A549 (cell line): ENCODE data around the gene BID. TPM values are rescaled to one million over a fixed set of nuclear protein-coding genes. Genes with fewer than 3 reads are reported as not detected.

Experiments
- ATAC-seq, 2 experiments: fragments of 200-7000 bp in 1 of 2; fragments of >200 bp in 1 of 2; cut with Nextera tagmentation in 1 of 2; cut with Tn5 transposase in 1 of 2; 3 replicates each; pipeline versions ENCODE4 v1.8.0 to v1.9.1; 2018 to 2020; ENCODE audit warnings: mild to moderate bottlenecking in 1 of 2, moderate library complexity in 1 of 2
- CTCF ChIA-PET: fragments of 300-600 bp; sonication (Branson Sonifier 250); formaldehyde crosslinking; extraction: SDS; loops from one replicate; lab custom pipeline; 2021; ENCODE audit warnings: antibody characterized with exemption, inconsistent platforms; lab: Yijun Ruan, JAX
- POLR2A ChIA-PET: fragments of 350-600 bp; formaldehyde crosslinking; extraction: SDS; loops from one replicate; lab custom pipeline; 2021; ENCODE audit warnings: antibody characterized with exemption, inconsistent platforms; lab: Yijun Ruan, JAX
- DNase-seq, 2 experiments: peaks; one replicate each; pipeline versions ENCODE4 v3.0.0 to v3.0.0-alpha.2; 2011 to 2016; ENCODE audit warnings: low read depth in 1 of 2, low spot score in 1 of 2
- FAIRE-seq: peaks from 2 replicates; lab custom pipeline; 2011; peaks lifted over from hg19 to GRCh38; lab: Jason Lieb, UNC
- H3K27ac ChIP-seq, 2 experiments: fragments of >200 bp; sonication (Bioruptor Twin); formaldehyde crosslinking; 3 replicates each; pipeline ENCODE4 v1.5.1; 2016 to 2017
- H3K4me1 ChIP-seq: fragments of >200 bp; sonication (Bioruptor Twin); formaldehyde crosslinking; 3 replicates; pipeline ENCODE4 v1.6.1; 2016
- H3K4me2 ChIP-seq: fragments of >200 bp; sonication (Bioruptor Twin); formaldehyde crosslinking; 3 replicates; pipeline ENCODE4 v1.6.1; 2016
- H3K4me3 ChIP-seq: fragments of >200 bp; sonication (Bioruptor Twin); formaldehyde crosslinking; 3 replicates; pipeline ENCODE4 v1.5.1; 2016
- H3K9me3 ChIP-seq: fragments of >200 bp; sonication (Bioruptor Twin); formaldehyde crosslinking; 3 replicates; pipeline ENCODE4 v1.6.1; 2016
- BHLHE40 ChIP-seq: IDR thresholded peaks from 2 replicates; pipeline ENCODE4 v1.6.1; 2012; ENCODE audit warnings: low read depth, low read length, inconsistent platforms
- CBX2 ChIP-seq: fragments of 200-600 bp; sonication (generic); IDR thresholded peaks from 2 replicates; pipeline ENCODE4 v1.6.1; 2016; ENCODE audit warnings: low read depth, mild to moderate bottlenecking, borderline replicate concordance
- ESRRA ChIP-seq: fragments of 150-350 bp; IDR thresholded peaks from 2 replicates; pipeline ENCODE4 v1.6.1; 2014; ENCODE audit warnings: mild to moderate bottlenecking, low read length, borderline replicate concordance
- FOSL2 ChIP-seq, 2 experiments: fragments of 450-650 bp in 1 of 2; fragments of >200 bp in 1 of 2; sonication (Bioruptor Twin) in 1 of 2; formaldehyde crosslinking; IDR thresholded peaks; 2 replicates each; pipeline versions ENCODE4 v1.5.0 to v1.6.1; 2016 to 2020; ENCODE audit warnings: mild to moderate bottlenecking in 1 of 2, moderate library complexity in 1 of 2
- HEYL ChIP-seq: fragments of 250-450 bp; sonication (Bioruptor Pico); IDR thresholded peaks from 2 replicates; pipeline ENCODE4 v1.8.0; 2021; ENCODE audit warnings: mild to moderate bottlenecking, moderate library complexity
- HOXA7 ChIP-seq: fragments of 250-450 bp; sonication (Bioruptor Pico); IDR thresholded peaks from 2 replicates; pipeline ENCODE4 v1.5.0; 2020; ENCODE audit warnings: mild to moderate bottlenecking, moderate library complexity
- HOXB5 ChIP-seq: fragments of 250-450 bp; sonication (Bioruptor Pico); IDR thresholded peaks from 2 replicates; pipeline ENCODE4 v1.5.0; 2020; ENCODE audit warnings: mild to moderate bottlenecking, moderate library complexity
- KDM1A ChIP-seq: fragments of 200-600 bp; sonication (generic); IDR thresholded peaks from 2 replicates; pipeline ENCODE4 v1.6.1; 2016; ENCODE audit warnings: low read depth, mild to moderate bottlenecking
- MYC ChIP-seq: IDR thresholded peaks from 2 replicates; pipeline ENCODE4 v1.6.1; 2012; ENCODE audit warnings: mild to moderate bottlenecking, inconsistent platforms, low read length, improper control_type of control experiment, borderline replicate concordance
- POLR2AphosphoS2 ChIP-seq: conservative IDR thresholded peaks from 2 replicates; pipeline ENCODE4 v1.6.1; 2012; ENCODE audit warnings: low read length, improper control_type of control experiment, inconsistent platforms
- RNF2 ChIP-seq: fragments of 200-600 bp; sonication (generic); IDR thresholded peaks from 2 replicates; pipeline ENCODE4 v1.6.1; 2016; ENCODE audit warnings: low read depth, mild to moderate bottlenecking, antibody characterized with exemption, moderate library complexity, borderline replicate concordance
- SMC3 ChIP-seq: fragments of >200 bp; sonication (Bioruptor Twin); formaldehyde crosslinking; IDR thresholded peaks from 3 replicates; pipeline ENCODE4 v1.6.1; 2018; ENCODE audit warnings: inconsistent platforms
- TFCP2L1 ChIP-seq: fragments of 250-450 bp; sonication (Bioruptor Pico); IDR thresholded peaks from 2 replicates; pipeline ENCODE4 v1.5.0; 2021; ENCODE audit warnings: mild to moderate bottlenecking
- ZSCAN20 ChIP-seq: fragments of 250-450 bp; sonication (Bioruptor Pico); IDR thresholded peaks from 2 replicates; pipeline ENCODE4 v1.8.0; 2022; ENCODE audit warnings: mild to moderate bottlenecking, moderate library complexity
- WGBS: methylation state at CpG from one replicate; pipeline ENCODE4 v1.1.6; 2017; ENCODE audit errors: missing lambda C conversion rate; 5-methylcytosine and 5-hydroxymethylcytosine counted together
- polyA plus RNA-seq, 4 experiments: library from polyadenylated mRNA; depleted of rRNA in 3 of 4; stranded (reverse); fragments of >200 nt; fragmentation: RNase III in 1 of 4; extraction: RNeasy Plus Mini Kit Qiagen cat#74134 plus additional on column Dnase treatment in 1 of 4; gene quantifications; 2 replicates in 3 of 4; 3 replicates in 1 of 4; pipeline ENCODE4 v1.2.3, GENCODE V29; 2011 to 2017
- TF ChIP-seq, protein P1 (sequence below): fragments of 450-650 bp; IDR thresholded peaks from 2 replicates; pipeline ENCODE4 v1.6.1; 2014; ENCODE audit warnings: antibody characterized with exemption
- TF ChIP-seq, protein P2 (sequence below): fragments of 200-600 bp; sonication (generic); IDR thresholded peaks from 2 replicates; pipeline ENCODE4 v1.6.1; 2016; ENCODE audit warnings: antibody characterized with exemption, mild to moderate bottlenecking, moderate library complexity

Gene BID
- polyA plus RNA-seq, 2 of the 4 experiments (the other 2 are of a cell fraction), result 50.8 to 56.6 TPM

DNA sequence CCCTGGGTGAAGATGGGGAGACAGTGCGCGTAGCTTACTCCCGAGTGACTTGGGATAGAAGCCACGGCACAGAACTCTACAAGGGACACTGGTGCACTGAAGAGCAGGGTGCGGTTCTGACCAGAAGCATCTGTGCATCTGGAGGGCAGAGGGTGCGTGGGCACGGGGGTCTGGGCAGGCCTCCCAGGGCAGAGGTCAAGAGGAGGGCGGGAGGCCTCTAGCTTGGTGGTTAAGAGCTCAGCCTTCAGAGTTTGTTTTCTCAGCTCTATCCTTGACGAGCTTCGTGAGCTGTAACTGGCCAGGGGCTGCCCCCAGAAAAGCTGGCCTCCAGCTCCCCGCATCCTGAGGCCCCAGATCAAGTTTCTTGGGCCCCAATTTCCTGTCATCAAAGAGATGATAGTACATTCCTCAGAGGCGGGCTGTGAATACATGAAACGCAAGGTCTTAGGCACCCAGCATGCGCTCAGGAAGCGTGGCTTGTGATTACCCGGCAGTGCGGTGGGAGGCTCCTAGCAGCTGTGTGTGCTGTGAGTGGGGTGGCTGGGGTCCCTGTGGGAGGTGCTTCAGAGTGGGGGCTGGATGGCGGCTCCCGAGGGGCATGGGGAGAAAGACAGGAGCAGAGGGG lies 6.0 kb upstream of the BID start:
- H3K4me1 ChIP-seq, result peaks cover 21% of the 10 kb centered on the region
- H3K9me3 ChIP-seq, result no peaks in the 10 kb centered on the region
- FAIRE-seq (no peak), ATAC-seq (no peak)
- H3K4me3 ChIP-seq, result no peak overlapping the region
- 79% methylated on average over 9 of the region's 19 CpGs for WGBS
- TF ChIP-seq KDM1A (no peak), FOSL2 (IDR thresholded peaks at IDR 0.05) (no peak), FOSL2 (CRISPR knock-in tag; IDR thresholded peaks at IDR 0.05) (no peak), ZSCAN20 (CRISPR knock-in tag) (no peak), HOXB5 (CRISPR knock-in tag) (no peak), RNF2 (no peak), HOXA7 (CRISPR knock-in tag) (no peak)
- TF ChIP-seq, protein P1, sequence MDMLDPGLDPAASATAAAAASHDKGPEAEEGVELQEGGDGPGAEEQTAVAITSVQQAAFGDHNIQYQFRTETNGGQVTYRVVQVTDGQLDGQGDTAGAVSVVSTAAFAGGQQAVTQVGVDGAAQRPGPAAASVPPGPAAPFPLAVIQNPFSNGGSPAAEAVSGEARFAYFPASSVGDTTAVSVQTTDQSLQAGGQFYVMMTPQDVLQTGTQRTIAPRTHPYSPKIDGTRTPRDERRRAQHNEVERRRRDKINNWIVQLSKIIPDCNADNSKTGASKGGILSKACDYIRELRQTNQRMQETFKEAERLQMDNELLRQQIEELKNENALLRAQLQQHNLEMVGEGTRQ, result no peak
- TF ChIP-seq, all 56 proteins: peak for 0
- ChIA-PET POLR2A (no interaction called here), CTCF (interaction anchor here (0.6 to 2.9 kb wide), 3 partner anchors 9 to 38 kb away, joined by 4 to 18 read pairs (median 5); no protein-coding TSS in a partner anchor)
- Histone ChIP-seq H3K27ac (peak overlapping the region in 1 of 2 experiments; percentile 81; a peak in 4 of 6 replicates), H3K4me2 (no peak overlapping the region)
- DNase-seq, result no peak

DNA sequence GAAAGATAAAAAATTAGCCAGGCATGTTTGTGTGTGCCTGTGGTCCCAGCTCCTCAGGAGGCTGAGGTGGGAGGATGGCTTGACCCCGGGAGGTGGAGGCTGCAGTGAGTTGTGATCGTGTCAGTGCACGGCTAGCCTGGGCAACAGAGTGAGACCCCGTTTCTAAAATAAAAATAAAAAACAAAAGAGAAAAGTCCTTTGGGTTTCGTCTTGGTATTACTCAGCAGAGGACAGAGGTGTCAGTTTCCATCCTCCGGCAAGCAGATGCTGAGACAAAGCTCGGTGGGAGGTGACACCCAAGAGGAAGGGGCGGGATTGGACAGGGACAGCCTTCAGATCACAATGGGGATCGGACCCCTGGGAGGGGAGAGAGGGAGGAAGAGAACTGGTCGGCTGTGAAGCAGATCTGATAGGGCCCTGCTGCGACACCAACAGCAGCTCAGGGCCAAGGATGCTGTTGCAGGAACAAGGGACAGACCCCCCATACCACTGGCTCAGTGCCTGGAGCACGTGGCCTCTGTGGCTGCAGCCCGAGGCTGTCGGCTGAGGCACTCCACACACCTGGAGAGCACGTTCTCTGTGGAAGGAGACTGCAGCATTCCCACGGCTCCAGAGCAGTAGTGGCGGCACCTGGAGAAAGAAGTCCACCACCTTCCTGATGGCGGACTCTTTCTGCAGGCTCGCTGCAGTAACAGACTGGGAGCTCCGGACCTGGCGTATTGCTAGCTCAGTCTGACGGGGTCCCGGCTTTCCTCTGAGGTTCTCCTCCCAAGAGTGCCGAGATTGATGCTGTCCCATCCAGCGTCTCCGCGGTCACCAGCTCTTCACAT lies 5.2 kb upstream of the BID start:
- Histone ChIP-seq H3K4me3 (no peak overlapping the region), H3K9me3 (no peaks in the 10 kb centered on the region), H3K4me1 (peaks cover 26% of the 10 kb centered on the region), H3K27ac (no peak overlapping the region), H3K4me2 (no peak overlapping the region)
- FAIRE-seq (no peak), DNase-seq (no peak), ATAC-seq (no peak)
- POLR2A ChIA-PET, result no interaction called here
- CTCF ChIA-PET, result interaction anchor here (0.6 to 2.9 kb wide), 4 partner anchors 10 to 608 kb away, joined by 3 to 18 read pairs (median 4); no protein-coding TSS in a partner anchor
- WGBS, result 88% methylated on average over 27 of the region's 27 CpGs
- no peak for TF ChIP-seq MYC
- no peak for TF ChIP-seq ESRRA
- TF ChIP-seq, protein P2, sequence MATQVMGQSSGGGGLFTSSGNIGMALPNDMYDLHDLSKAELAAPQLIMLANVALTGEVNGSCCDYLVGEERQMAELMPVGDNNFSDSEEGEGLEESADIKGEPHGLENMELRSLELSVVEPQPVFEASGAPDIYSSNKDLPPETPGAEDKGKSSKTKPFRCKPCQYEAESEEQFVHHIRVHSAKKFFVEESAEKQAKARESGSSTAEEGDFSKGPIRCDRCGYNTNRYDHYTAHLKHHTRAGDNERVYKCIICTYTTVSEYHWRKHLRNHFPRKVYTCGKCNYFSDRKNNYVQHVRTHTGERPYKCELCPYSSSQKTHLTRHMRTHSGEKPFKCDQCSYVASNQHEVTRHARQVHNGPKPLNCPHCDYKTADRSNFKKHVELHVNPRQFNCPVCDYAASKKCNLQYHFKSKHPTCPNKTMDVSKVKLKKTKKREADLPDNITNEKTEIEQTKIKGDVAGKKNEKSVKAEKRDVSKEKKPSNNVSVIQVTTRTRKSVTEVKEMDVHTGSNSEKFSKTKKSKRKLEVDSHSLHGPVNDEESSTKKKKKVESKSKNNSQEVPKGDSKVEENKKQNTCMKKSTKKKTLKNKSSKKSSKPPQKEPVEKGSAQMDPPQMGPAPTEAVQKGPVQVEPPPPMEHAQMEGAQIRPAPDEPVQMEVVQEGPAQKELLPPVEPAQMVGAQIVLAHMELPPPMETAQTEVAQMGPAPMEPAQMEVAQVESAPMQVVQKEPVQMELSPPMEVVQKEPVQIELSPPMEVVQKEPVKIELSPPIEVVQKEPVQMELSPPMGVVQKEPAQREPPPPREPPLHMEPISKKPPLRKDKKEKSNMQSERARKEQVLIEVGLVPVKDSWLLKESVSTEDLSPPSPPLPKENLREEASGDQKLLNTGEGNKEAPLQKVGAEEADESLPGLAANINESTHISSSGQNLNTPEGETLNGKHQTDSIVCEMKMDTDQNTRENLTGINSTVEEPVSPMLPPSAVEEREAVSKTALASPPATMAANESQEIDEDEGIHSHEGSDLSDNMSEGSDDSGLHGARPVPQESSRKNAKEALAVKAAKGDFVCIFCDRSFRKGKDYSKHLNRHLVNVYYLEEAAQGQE, result no peak
- no peak for TF ChIP-seq HEYL
- no peak for TF ChIP-seq SMC3
- TF ChIP-seq CBX2, result no peak
- no peak for TF ChIP-seq BHLHE40
- no peak for TF ChIP-seq POLR2AphosphoS2
- no peak for TF ChIP-seq TFCP2L1 (CRISPR knock-in tag)
